Neural cell (in vitro differentiated cells): ENCODE measurements around the gene MPPED2. TPM values are rescaled to one million over a fixed set of nuclear protein-coding genes. Genes with fewer than 3 reads are reported as not detected.

Experiments used
- H2AFZ ChIP-seq: fragments of 200-600, 300-800 bp; sonication (generic), shearing (Covaris generic); 2 replicates; pipeline ENCODE4 v1.6.0; 2014; ENCODE audit warnings: low read depth, mild to moderate bottlenecking, antibody characterized with exemption, low read length, moderate library complexity
- H3F3A ChIP-seq: fragments of 200-600 bp; shearing (Covaris generic); 2 replicates; pipeline ENCODE4 v1.6.1; 2016; ENCODE audit warnings: mild to moderate bottlenecking, moderate library complexity, mixed read lengths, antibody characterized with exemption, low read length; ENCODE audit not compliant: insufficient read depth, poor library complexity, severe bottlenecking
- H3K27ac ChIP-seq: fragments of 200-600, 300-800 bp; sonication (generic), shearing (Covaris generic); 2 replicates; pipeline ENCODE4 v1.5.1; 2014; ENCODE audit warnings: mild to moderate bottlenecking, low read length, moderate library complexity
- H3K27me3 ChIP-seq: fragments of 300-800, 200-600 bp; sonication (generic), shearing (Covaris generic); 2 replicates; pipeline ENCODE4 v1.6.0; 2014; ENCODE audit warnings: mild to moderate bottlenecking, low read depth, low read length, moderate library complexity; ENCODE audit not compliant: insufficient read depth
- H3K36me3 ChIP-seq: fragments of 300-800, 200-600 bp; sonication (generic), shearing (Covaris generic); 2 replicates; pipeline ENCODE4 v1.5.1; 2014; ENCODE audit warnings: mild to moderate bottlenecking, antibody characterized with exemption, low read length, moderate library complexity; ENCODE audit not compliant: insufficient read depth
- H3K4me2 ChIP-seq: fragments of 300-800, 200-600 bp; sonication (generic), shearing (Covaris generic); 2 replicates; pipeline ENCODE4 v1.6.0; 2014; ENCODE audit warnings: mild to moderate bottlenecking, low read length
- H3K4me3 ChIP-seq: fragments of 300-800, 200-600 bp; sonication (generic), shearing (Covaris generic); 2 replicates; pipeline ENCODE4 v1.5.1; 2014; ENCODE audit warnings: mild to moderate bottlenecking, low read length, moderate library complexity
- H3K79me2 ChIP-seq: fragments of 200-600 bp; shearing (Covaris generic); replicated peaks from 2 replicates; pipeline ENCODE4 v1.6.0; 2014; ENCODE audit warnings: mild to moderate bottlenecking, low read length, moderate library complexity; ENCODE audit not compliant: insufficient read depth
- H3K9ac ChIP-seq: fragments of 300-800, 200-600 bp; sonication (generic), shearing (Covaris generic); 2 replicates; pipeline ENCODE4 v1.6.1; 2016; ENCODE audit warnings: mild to moderate bottlenecking, low read length, mixed read lengths
- H3K9me2 ChIP-seq: fragments of 200-600 bp; shearing (Covaris generic); 2 replicates; pipeline ENCODE4 v1.6.1; 2016; ENCODE audit warnings: mild to moderate bottlenecking, low read length, mixed read lengths; ENCODE audit not compliant: insufficient read depth
- H3K9me3 ChIP-seq: fragments of 200-600, 300-800 bp; sonication (generic), shearing (Covaris generic); 2 replicates; pipeline ENCODE4 v1.6.1; 2016; ENCODE audit warnings: mild to moderate bottlenecking, mixed run types, low read length, moderate library complexity, mixed read lengths
- H4K20me1 ChIP-seq: fragments of 200-600 bp; shearing (Covaris generic); 2 replicates; pipeline ENCODE4 v1.6.1; 2016; ENCODE audit warnings: mild to moderate bottlenecking, mixed run types; ENCODE audit not compliant: insufficient read depth
- CTCF ChIP-seq: fragments of 450-650 bp; IDR thresholded peaks from 2 replicates; pipeline ENCODE4 v1.5.1; 2014; ENCODE audit warnings: antibody characterized with exemption, mild to moderate bottlenecking, moderate library complexity; ENCODE audit not compliant: poor library complexity, severe bottlenecking
- EP300 ChIP-seq: fragments of 450-650 bp; conservative IDR thresholded peaks from 2 replicates; pipeline ENCODE4 v1.6.1; 2014; ENCODE audit warnings: antibody characterized with exemption, mild to moderate bottlenecking, moderate library complexity; ENCODE audit not compliant: poor library complexity, severe bottlenecking
- EZH2 ChIP-seq: fragments of 200-600, 300-800 bp; shearing (Covaris generic), sonication (generic); IDR thresholded peaks from 2 replicates; pipeline ENCODE4 v1.6.1; 2014; ENCODE audit warnings: antibody characterized with exemption, low read length, borderline replicate concordance, mild to moderate bottlenecking; ENCODE audit not compliant: insufficient read depth, poor library complexity, severe bottlenecking
- MXI1 ChIP-seq: fragments of 450-650 bp; conservative IDR thresholded peaks from 2 replicates; pipeline ENCODE4 v1.6.1; 2014; ENCODE audit warnings: antibody characterized with exemption, mild to moderate bottlenecking; ENCODE audit not compliant: poor library complexity, severe bottlenecking
- POLR2AphosphoS5 ChIP-seq: IDR thresholded peaks from 2 replicates; pipeline ENCODE4 v1.6.1; 2012
- RAD21 ChIP-seq: fragments of 450-650 bp; conservative IDR thresholded peaks from 2 replicates; pipeline ENCODE4 v1.6.1; 2014; ENCODE audit warnings: antibody characterized with exemption, mild to moderate bottlenecking, moderate library complexity
- SMC3 ChIP-seq: fragments of 450-650 bp; conservative IDR thresholded peaks from 2 replicates; pipeline ENCODE4 v1.6.1; 2014; ENCODE audit warnings: antibody characterized with exemption, mild to moderate bottlenecking, moderate library complexity; ENCODE audit not compliant: poor library complexity
- TAF1 ChIP-seq: IDR thresholded peaks from 2 replicates; pipeline ENCODE4 v1.6.1; 2012; ENCODE audit warnings: low read depth
- polyA plus RNA-seq: library from polyadenylated mRNA; depleted of rRNA; stranded (reverse); fragments of >200 nt; gene quantifications from 2 replicates; pipeline ENCODE4 v1.2.3, GENCODE V29; 2014
- TF ChIP-seq, protein P1 (sequence below): IDR thresholded peaks from 2 replicates; pipeline ENCODE4 v1.6.1; 2012; ENCODE audit warnings: borderline replicate concordance

MPPED2 gene
- polyA plus RNA-seq, 1 donor from 2014 or later, result 99.7 TPM

DNA sequence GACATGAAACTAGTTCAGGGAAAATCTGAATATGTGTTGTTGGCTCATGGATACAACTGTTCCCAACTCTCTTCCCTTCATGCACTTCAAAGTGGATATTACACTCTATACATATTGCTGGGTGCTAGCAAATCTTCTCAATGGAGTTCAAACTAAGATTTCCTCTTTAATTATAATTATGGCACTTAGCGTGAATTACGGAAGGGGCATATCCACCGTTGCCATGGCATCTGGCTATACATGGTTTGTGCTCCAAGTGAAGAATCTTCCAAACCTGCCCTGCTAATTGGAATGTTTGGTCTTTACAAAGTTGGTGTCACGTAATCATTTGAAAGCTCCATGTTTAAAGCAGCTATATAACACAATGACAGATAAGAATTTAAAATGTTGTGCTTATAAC, 5.6 kb downstream of the MPPED2 start:
- Histone ChIP-seq H4K20me1 (no peaks in the 10 kb centered on the region), H3K4me2 (no peak overlapping the region), H3K79me2 (peaks cover 95% of the 10 kb centered on the region), H3K4me3 (peak overlapping the region; percentile 89), H2AFZ (no peak overlapping the region), H3K9me2 (no peaks in the 10 kb centered on the region), H3K9ac (no peak overlapping the region), H3K36me3 (peaks cover 23% of the 10 kb centered on the region), H3K27me3 (no peaks in the 10 kb centered on the region), H3K27ac (peak overlapping the region; percentile 35), H3F3A (peaks cover 6% of the 10 kb centered on the region), H3K9me3 (peaks cover 4% of the 10 kb centered on the region)
- TF ChIP-seq RAD21 (no peak), MXI1 (no peak), CTCF (no peak), POLR2AphosphoS5 (no peak), SMC3 (no peak), EZH2 (no peak), TAF1 (no peak), EP300 (no peak)
- TF ChIP-seq, protein P1, sequence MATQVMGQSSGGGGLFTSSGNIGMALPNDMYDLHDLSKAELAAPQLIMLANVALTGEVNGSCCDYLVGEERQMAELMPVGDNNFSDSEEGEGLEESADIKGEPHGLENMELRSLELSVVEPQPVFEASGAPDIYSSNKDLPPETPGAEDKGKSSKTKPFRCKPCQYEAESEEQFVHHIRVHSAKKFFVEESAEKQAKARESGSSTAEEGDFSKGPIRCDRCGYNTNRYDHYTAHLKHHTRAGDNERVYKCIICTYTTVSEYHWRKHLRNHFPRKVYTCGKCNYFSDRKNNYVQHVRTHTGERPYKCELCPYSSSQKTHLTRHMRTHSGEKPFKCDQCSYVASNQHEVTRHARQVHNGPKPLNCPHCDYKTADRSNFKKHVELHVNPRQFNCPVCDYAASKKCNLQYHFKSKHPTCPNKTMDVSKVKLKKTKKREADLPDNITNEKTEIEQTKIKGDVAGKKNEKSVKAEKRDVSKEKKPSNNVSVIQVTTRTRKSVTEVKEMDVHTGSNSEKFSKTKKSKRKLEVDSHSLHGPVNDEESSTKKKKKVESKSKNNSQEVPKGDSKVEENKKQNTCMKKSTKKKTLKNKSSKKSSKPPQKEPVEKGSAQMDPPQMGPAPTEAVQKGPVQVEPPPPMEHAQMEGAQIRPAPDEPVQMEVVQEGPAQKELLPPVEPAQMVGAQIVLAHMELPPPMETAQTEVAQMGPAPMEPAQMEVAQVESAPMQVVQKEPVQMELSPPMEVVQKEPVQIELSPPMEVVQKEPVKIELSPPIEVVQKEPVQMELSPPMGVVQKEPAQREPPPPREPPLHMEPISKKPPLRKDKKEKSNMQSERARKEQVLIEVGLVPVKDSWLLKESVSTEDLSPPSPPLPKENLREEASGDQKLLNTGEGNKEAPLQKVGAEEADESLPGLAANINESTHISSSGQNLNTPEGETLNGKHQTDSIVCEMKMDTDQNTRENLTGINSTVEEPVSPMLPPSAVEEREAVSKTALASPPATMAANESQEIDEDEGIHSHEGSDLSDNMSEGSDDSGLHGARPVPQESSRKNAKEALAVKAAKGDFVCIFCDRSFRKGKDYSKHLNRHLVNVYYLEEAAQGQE, result no peak

DNA sequence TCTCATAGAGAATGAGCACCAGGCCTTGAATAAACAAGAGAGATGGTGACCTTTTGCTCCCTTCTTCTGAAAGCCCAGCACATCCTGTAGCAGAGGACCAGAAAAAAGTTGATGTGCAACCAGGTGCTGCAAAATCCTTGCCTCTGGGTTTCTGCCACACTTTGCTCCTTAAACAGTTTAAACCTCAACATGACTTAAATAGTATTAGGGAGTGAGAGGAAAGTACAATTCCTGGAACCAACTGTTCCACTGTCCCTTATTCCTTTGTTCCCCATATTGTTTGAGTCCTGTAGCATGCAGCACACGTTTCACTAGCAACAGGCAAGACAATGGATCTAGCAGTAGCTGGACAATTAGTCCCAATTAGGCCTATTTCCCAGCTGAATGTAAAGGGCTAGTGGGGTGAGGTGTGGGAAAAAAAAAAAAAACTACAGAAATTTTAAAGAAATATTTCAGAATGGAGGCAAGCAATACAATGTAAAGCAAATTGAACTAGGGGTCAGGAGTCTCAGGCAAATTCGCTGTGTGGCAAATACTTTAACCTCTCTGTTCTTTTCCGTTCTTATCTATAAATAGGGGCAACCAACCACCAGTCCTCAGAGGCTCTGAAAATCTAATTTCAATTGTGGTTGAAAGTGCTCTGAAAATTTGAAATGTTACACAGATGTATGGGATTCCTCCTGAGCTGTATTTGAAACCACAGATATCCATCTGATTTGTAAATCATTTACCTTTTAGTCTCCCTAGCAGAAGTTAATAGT, 6.6 kb downstream of the MPPED2 start:
- Histone ChIP-seq H3F3A (peaks cover 6% of the 10 kb centered on the region), H3K27me3 (no peaks in the 10 kb centered on the region)
- TF ChIP-seq EP300, result no peak
- no peak for TF ChIP-seq TAF1
- TF ChIP-seq, protein P1, result no peak
- no peak for TF ChIP-seq SMC3
- TF ChIP-seq POLR2AphosphoS5, result no peak
- no peak for TF ChIP-seq MXI1
- no peak for TF ChIP-seq EZH2
- no peak for TF ChIP-seq CTCF
- TF ChIP-seq RAD21, result no peak

More for the DNA sequence above, 6.6 kb downstream of the MPPED2 start:
- Histone ChIP-seq H3K79me2 (peaks cover 100% of the 10 kb centered on the region), H3K9ac (no peak overlapping the region), H4K20me1 (no peaks in the 10 kb centered on the region), H2AFZ (no peak overlapping the region), H3K4me3 (no peak overlapping the region), H3K36me3 (peaks cover 23% of the 10 kb centered on the region), H3K9me2 (no peaks in the 10 kb centered on the region), H3K9me3 (peaks cover 4% of the 10 kb centered on the region), H3K27ac (no peak overlapping the region), H3K4me2 (no peak overlapping the region)
